Neuronal stem cell (in vitro differentiated cells): ENCODE data around the gene BABAM2.

ENCODE experiments used
- DNase-seq: peaks from one replicate; pipeline ENCODE4 v3.0.0-alpha.2; 2013; ENCODE audit warnings: low spot score
- H2AFZ ChIP-seq: one replicate; pipeline ENCODE4 v1.6.1; 2013; ENCODE audit warnings: mild to moderate bottlenecking, low read length, inconsistent platforms
- H2AK5ac ChIP-seq: 2 replicates; pipeline ENCODE4 v1.6.1; 2013; ENCODE audit warnings: low read depth, mild to moderate bottlenecking, inconsistent platforms, low read length, moderate library complexity, mixed read lengths
- H2BK120ac ChIP-seq: 2 replicates; pipeline ENCODE4 v1.6.1; 2013; ENCODE audit warnings: low read depth, mild to moderate bottlenecking, inconsistent platforms, low read length, moderate library complexity, mixed read lengths
- H2BK12ac ChIP-seq: one replicate; pipeline ENCODE4 v1.6.1; 2013; ENCODE audit warnings: low read length, inconsistent platforms
- H2BK15ac ChIP-seq: 2 replicates; pipeline ENCODE4 v1.6.1; 2013; ENCODE audit warnings: mild to moderate bottlenecking, low read length, inconsistent platforms, mixed read lengths
- H2BK5ac ChIP-seq: one replicate; pipeline ENCODE4 v1.6.1; 2013; ENCODE audit warnings: inconsistent platforms, mild to moderate bottlenecking, low read length, moderate library complexity
- H3K14ac ChIP-seq: one replicate; pipeline ENCODE4 v1.6.1; 2013; ENCODE audit warnings: low read length, inconsistent platforms
- H3K18ac ChIP-seq: 2 replicates; pipeline ENCODE4 v1.6.1; 2013; ENCODE audit warnings: low read length, inconsistent platforms
- H3K23ac ChIP-seq: 2 replicates; pipeline ENCODE4 v1.6.1; 2013; ENCODE audit warnings: low read depth, mild to moderate bottlenecking, mixed read lengths, low read length, inconsistent platforms; ENCODE audit not compliant: poor library complexity
- H3K27ac ChIP-seq: replicated peaks from 3 replicates; pipeline ENCODE4 v1.5.1; 2013; ENCODE audit warnings: low read length, inconsistent platforms
- H3K27me3 ChIP-seq, 3 experiments: 2 replicates each; pipeline ENCODE4 v1.6.1; 2013; ENCODE audit warnings: low read length in 3 of 3, mild to moderate bottlenecking in 2 of 3, inconsistent platforms in 1 of 3, low read depth in 1 of 3, mixed read lengths in 1 of 3, moderate library complexity in 1 of 3; ENCODE audit not compliant: control insufficient read depth in 3 of 3, insufficient read depth in 3 of 3
- H3K36me3 ChIP-seq, 2 donors: replicated peaks in 1 of 2; 2 replicates each; pipeline ENCODE4 v1.6.1; 2013; ENCODE audit warnings: low read length in 2 of 2; ENCODE audit not compliant: control insufficient read depth in 2 of 2, insufficient read depth in 2 of 2
- H3K4ac ChIP-seq: 2 replicates; pipeline ENCODE4 v1.6.1; 2013; ENCODE audit warnings: inconsistent platforms, mild to moderate bottlenecking, low read length, moderate library complexity
- H3K4me1 ChIP-seq, 2 donors: 1 replicate in 1 of 2; 2 replicates in 1 of 2; pipeline ENCODE4 v1.6.1; 2013; ENCODE audit warnings: low read length in 2 of 2, low read depth in 1 of 2; ENCODE audit not compliant: control insufficient read depth in 2 of 2, insufficient read depth in 1 of 2
- H3K4me2 ChIP-seq: one replicate; pipeline ENCODE4 v1.6.1; 2013; ENCODE audit warnings: mild to moderate bottlenecking, low read length, inconsistent platforms; ENCODE audit not compliant: insufficient read depth, poor library complexity, severe bottlenecking
- H3K4me3 ChIP-seq, 2 donors: 2 replicates each; pipeline ENCODE4 v1.5.1; 2013; ENCODE audit warnings: low read length in 2 of 2, mild to moderate bottlenecking in 2 of 2, inconsistent platforms in 1 of 2, moderate library complexity in 1 of 2
- H3K79me1 ChIP-seq: one replicate; pipeline ENCODE4 v1.6.1; 2013; ENCODE audit warnings: low read depth, mild to moderate bottlenecking, inconsistent platforms, low read length, moderate library complexity
- H3K9ac ChIP-seq: one replicate; pipeline ENCODE4 v1.6.1; 2013; ENCODE audit warnings: mild to moderate bottlenecking, low read depth, low read length, inconsistent platforms; ENCODE audit not compliant: poor library complexity
- H3K9me3 ChIP-seq, 2 donors: replicated peaks in 1 of 2; 2 replicates each; pipeline versions ENCODE3 to v1.6.1; 2013; ENCODE audit warnings: low read length in 2 of 2, mild to moderate bottlenecking in 2 of 2, inconsistent platforms in 1 of 2, low read depth in 1 of 2, mixed read lengths in 1 of 2, moderate library complexity in 1 of 2; ENCODE audit not compliant: control insufficient read depth in 2 of 2, insufficient read depth in 1 of 2
- H4K8ac ChIP-seq: one replicate; pipeline ENCODE4 v1.6.1; 2013; ENCODE audit warnings: low read depth, mild to moderate bottlenecking, inconsistent platforms, low read length, moderate library complexity
- H4K91ac ChIP-seq: one replicate; pipeline ENCODE4 v1.6.1; 2013; ENCODE audit warnings: low read length, low read depth, mild to moderate bottlenecking, inconsistent platforms; ENCODE audit not compliant: poor library complexity
- WGBS, 2 donors: extraction: QIAGEN DNeasy Blood & Tissue Kit; methylation state at CpG; one replicate each; pipeline ENCODE4 v1.1.7; 2013; ENCODE audit warnings: missing lambda C conversion rate in 2 of 2, mixed read lengths in 1 of 2; ENCODE audit not compliant: insufficient read length in 2 of 2, insufficient replicate concordance in 1 of 2; ENCODE audit errors: extremely low coverage in 2 of 2; 5-methylcytosine and 5-hydroxymethylcytosine counted together

BABAM2 gene

DNA sequence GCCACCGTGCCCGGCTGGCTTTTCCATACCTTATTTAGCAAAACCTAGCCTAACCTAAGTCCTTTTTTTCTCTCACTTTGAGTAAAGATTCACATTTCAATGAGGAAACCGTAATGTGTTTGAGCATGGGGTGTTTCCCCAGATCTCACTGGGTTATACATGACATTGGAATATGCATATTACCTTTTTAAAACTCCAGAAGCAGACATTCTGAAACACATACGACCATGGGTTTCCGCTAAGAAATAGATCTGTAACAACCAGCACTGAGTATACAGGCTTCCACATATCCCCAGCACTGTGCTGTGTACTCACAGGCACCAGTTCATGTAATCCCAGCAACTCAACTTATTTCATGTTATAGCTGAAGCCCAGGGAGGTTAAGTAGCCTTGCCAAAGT lies 461.1 kb downstream of the BABAM2 start:
- Histone ChIP-seq H3K36me3 (no peaks in the 10 kb centered on the region), H2BK5ac (no peak overlapping the region), H2AFZ (no peak overlapping the region), H4K8ac (no peak overlapping the region), H2BK12ac (no peak overlapping the region), H4K91ac (no peak overlapping the region), H3K4ac (no peak overlapping the region), H3K4me3 (no peak overlapping the region), H3K9me3 (no peaks in the 10 kb centered on the region), H3K79me1 (no peaks in the 10 kb centered on the region), H2AK5ac (no peak overlapping the region), H2BK120ac (no peak overlapping the region), H3K14ac (no peak overlapping the region), H2BK15ac (no peak overlapping the region), H3K4me1 (peaks cover 6 to 12% of the 10 kb centered on the region in 2 donors), H3K27me3 (no peaks in the 10 kb centered on the region), H3K9ac (no peak overlapping the region), H3K23ac (no peak overlapping the region), H3K18ac (no peak overlapping the region), H3K4me2 (no peak overlapping the region), H3K27ac (no peak overlapping the region)
- DNase-seq: no peak
- WGBS, 2 donors: no CpG with 5 or more reads among the region's 5 CpGs

- Histone ChIP-seq H4K91ac (no peak overlapping the region), H2AK5ac (no peak overlapping the region), H4K8ac (no peak overlapping the region), H2BK12ac (no peak overlapping the region), H3K9me3 (no peaks in the 10 kb centered on the region), H2BK120ac (no peak overlapping the region), H3K23ac (no peak overlapping the region), H3K14ac (no peak overlapping the region), H2BK5ac (no peak overlapping the region), H3K27ac (no peak overlapping the region), H2BK15ac (peak overlapping the region; percentile 91), H3K79me1 (no peaks in the 10 kb centered on the region), H3K4me3 (no peak overlapping the region), H3K9ac (no peak overlapping the region), H3K18ac (no peak overlapping the region), H3K4me1 (peaks cover 7 to 12% of the 10 kb centered on the region in 2 donors), H3K27me3 (no peaks in the 10 kb centered on the region), H3K4ac (no peak overlapping the region), H3K36me3 (no peaks in the 10 kb centered on the region), H3K4me2 (no peak overlapping the region), H2AFZ (peak overlapping the region; percentile 60)
- no peak for DNase-seq
- WGBS, 2 donors: no CpG with 5 or more reads among the region's 5 CpGs
Observed at GRCh38 chr2:28352104-28352503, 461.6 kb downstream of the BABAM2 start.

DNA sequence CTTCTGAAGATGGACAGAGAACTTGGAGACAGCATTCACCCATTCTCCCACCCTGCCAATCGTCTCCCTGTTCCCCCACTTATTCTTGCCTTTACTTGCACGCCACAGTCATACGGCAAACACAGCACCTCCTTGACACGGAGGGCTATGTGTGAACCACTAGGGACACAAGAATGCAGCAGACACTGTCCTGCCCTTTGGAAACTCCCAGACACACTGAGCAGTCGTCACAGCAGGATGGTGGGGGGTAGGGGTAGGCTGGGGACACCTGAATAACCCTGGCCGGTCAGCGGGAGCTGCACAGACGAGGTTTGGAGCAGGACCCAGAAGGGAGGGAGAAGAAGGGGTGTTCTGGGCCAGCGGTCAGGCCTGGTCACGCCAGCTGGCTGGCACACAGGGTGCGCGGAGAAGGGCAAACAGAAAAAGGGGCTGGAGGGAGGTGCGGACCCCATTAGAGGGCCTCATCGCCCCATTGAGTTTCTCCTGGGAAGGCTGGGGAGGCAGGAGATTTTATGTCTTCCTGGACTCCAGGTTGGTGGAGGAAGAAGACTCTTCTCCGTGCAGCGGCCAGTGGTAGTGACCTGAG lies 462.2 kb downstream of the BABAM2 start:
- H3K79me1 ChIP-seq: no peaks in the 10 kb centered on the region
- no peak overlapping the region for H3K27ac ChIP-seq
- H3K4me2 ChIP-seq: no peak overlapping the region
- DNase-seq: no peak
- peak overlapping the region; percentile 91 for H2BK15ac ChIP-seq
- WGBS, 2 donors: no CpG with 5 or more reads among the region's 16 CpGs
- peak overlapping the region; percentile 58 for H2AK5ac ChIP-seq
- H3K9ac ChIP-seq: no peak overlapping the region
- H3K18ac ChIP-seq: peak overlapping the region; percentile 76
- H3K23ac ChIP-seq: peak overlapping the region; percentile 4
- H4K8ac ChIP-seq: no peak overlapping the region
- H2BK120ac ChIP-seq: peak overlapping the region; percentile 61
- peaks cover 7 to 12% of the 10 kb centered on the region in 2 donors for H3K4me1 ChIP-seq
- no peaks in the 10 kb centered on the region for H3K9me3 ChIP-seq
- no peak overlapping the region for H3K4me3 ChIP-seq
- H3K36me3 ChIP-seq: no peaks in the 10 kb centered on the region
- no peaks in the 10 kb centered on the region for H3K27me3 ChIP-seq
- no peak overlapping the region for H4K91ac ChIP-seq
- no peak overlapping the region for H3K4ac ChIP-seq
- H3K14ac ChIP-seq: peak overlapping the region; percentile 61
- H2BK5ac ChIP-seq: no peak overlapping the region
- H2BK12ac ChIP-seq: peak overlapping the region; percentile 50
- H2AFZ ChIP-seq: peak overlapping the region; percentile 60

- Histone ChIP-seq H2BK5ac (no peak overlapping the region), H3K4me2 (no peak overlapping the region), H2BK12ac (no peak overlapping the region), H3K36me3 (no peaks in the 10 kb centered on the region), H2BK120ac (no peak overlapping the region), H3K27ac (no peak overlapping the region), H3K18ac (peak overlapping the region; percentile 24), H3K9ac (no peak overlapping the region), H3K4ac (no peak overlapping the region), H3K27me3 (no peaks in the 10 kb centered on the region), H3K4me1 (peaks cover 7 to 12% of the 10 kb centered on the region in 2 donors), H3K4me3 (no peak overlapping the region), H3K14ac (no peak overlapping the region), H3K79me1 (no peaks in the 10 kb centered on the region), H3K9me3 (no peaks in the 10 kb centered on the region), H3K23ac (peak overlapping the region; percentile 6), H2AFZ (peak overlapping the region; percentile 84), H4K91ac (no peak overlapping the region), H2AK5ac (no peak overlapping the region), H2BK15ac (no peak overlapping the region), H4K8ac (no peak overlapping the region)
- no CpG with 5 or more reads among the region's 10 CpGs for WGBS, 2 donors
- DNase-seq: no peak
Observed at GRCh38 chr2:28354920-28355520, 464.5 kb downstream of the BABAM2 start.
